Left forelimb (tissue), 1 donor: ENCODE measurements around the gene NADK.
A peak's percentile ranks its signal among the peaks of the same experiment; 100 is the strongest.

Experiments
- DNase-seq: peaks from one replicate; pipeline ENCODE4 v3.0.0-alpha.2; 2018; ENCODE audit warnings: low spot score

The NADK gene

GRCh38 chr1:1777950-1778662, at the start of gene NADK:
Gene NADK, minus strand, starts transcription at chr1:1778470. Its CDS starts 13,064 bp downstream, at chr1:1765406.
- peak; percentile 80 for DNase-seq

- DNase-seq = no peak
These were observed 49.0 kb upstream of the NADK start for GRCh38 chr1:1827089-1827848.

GRCh38 chr1:1826356-1827088, 48.3 kb upstream of the NADK start:
- DNase-seq = no peak

- DNase-seq = no peak
These were observed 46.9 kb upstream of the NADK start for GRCh38 chr1:1825217-1825616.

- no peak for DNase-seq
These were observed 41.5 kb upstream of the NADK start for GRCh38 chr1:1819762-1820161.

- DNase-seq = no peak
These were observed 39.0 kb upstream of the NADK start for GRCh38 chr1:1817221-1817620.

- no peak for DNase-seq
These were observed 37.5 kb upstream of the NADK start for GRCh38 chr1:1815606-1816281.

- DNase-seq = no peak
These were observed 31.2 kb upstream of the NADK start for GRCh38 chr1:1809489-1809888.

- no peak for DNase-seq
These were observed 29.9 kb upstream of the NADK start for GRCh38 chr1:1808206-1808605.

GRCh38 chr1:1806890-1807289, 28.6 kb upstream of the NADK start:
- DNase-seq = no peak

- DNase-seq = no peak
These were observed 26.0 kb upstream of the NADK start for GRCh38 chr1:1804301-1804700.

GRCh38 chr1:1802871-1803270, 24.6 kb upstream of the NADK start:
- no peak for DNase-seq

GRCh38 chr1:1799716-1800115, 21.4 kb upstream of the NADK start:
- no peak for DNase-seq

- DNase-seq = no peak
These were observed 19.6 kb upstream of the NADK start for GRCh38 chr1:1797731-1798341.

GRCh38 chr1:1796466-1796865, 18.2 kb upstream of the NADK start:
- no peak for DNase-seq

GRCh38 chr1:1794999-1795398, 16.7 kb upstream of the NADK start:
- no peak for DNase-seq

GRCh38 chr1:1793481-1794244, 15.4 kb upstream of the NADK start:
- DNase-seq = no peak

GRCh38 chr1:1788646-1789431, 10.6 kb upstream of the NADK start:
- no peak for DNase-seq

- no peak for DNase-seq
These were observed 9.9 kb upstream of the NADK start for GRCh38 chr1:1788136-1788535.
